Activated CD8-positive, alpha-beta T cell treated with anti-CD3 and anti-CD28 coated beads for 36 hours (primary cell): ENCODE data around the gene EIF1AD. TPM values are rescaled to one million over a fixed set of nuclear protein-coding genes. Genes with fewer than 3 reads are reported as not detected.
A peak's percentile ranks its signal among the peaks of the same experiment; 100 is the strongest.

Experiments used
- ATAC-seq: fragments of 200-7000 bp; cut with Tn5 transposase; one replicate; pipeline ENCODE4 v1.10.0; 2021; ENCODE audit warnings: mild to moderate bottlenecking, moderate library complexity
- CTCF ChIA-PET: fragments of 350-600 bp; sonication (Branson Sonifier 250); formaldehyde crosslinking; loops from one replicate; lab custom pipeline; 2021; ENCODE audit warnings: antibody characterized with exemption; lab: Charles Lee
- POLR2A ChIA-PET: fragments of 350-600 bp; sonication (Branson Sonifier 250); formaldehyde crosslinking; loops from one replicate; lab custom pipeline; 2021; ENCODE audit warnings: antibody characterized with exemption; lab: Charles Lee
- DNase-seq: peaks from one replicate; pipeline ENCODE4 v3.0.0-alpha.2; 2020
- H3K27ac Mint-ChIP-seq: one replicate; pipeline ENCODE4 v1.8.0; 2021; ENCODE audit warnings: mild to moderate bottlenecking, mixed read lengths
- H3K27me3 Mint-ChIP-seq: one replicate; pipeline ENCODE4 v1.8.0; 2021; ENCODE audit warnings: mixed read lengths
- H3K36me3 Mint-ChIP-seq: one replicate; pipeline ENCODE4 v1.8.0; 2021; ENCODE audit warnings: low read depth, mixed read lengths
- H3K4me1 Mint-ChIP-seq: one replicate; pipeline ENCODE4 v1.8.0; 2021; ENCODE audit warnings: low read depth, mixed read lengths
- H3K4me3 Mint-ChIP-seq: one replicate; pipeline ENCODE4 v1.8.0; 2021; ENCODE audit warnings: mild to moderate bottlenecking, moderate library complexity, mixed read lengths
- H3K9me3 Mint-ChIP-seq: one replicate; pipeline ENCODE4 v1.8.0; 2021; ENCODE audit warnings: mixed read lengths
- intact Hi-C: fragments of 100-400 bp; cut with micrococcal nuclease; formaldehyde crosslinking; loops from one replicate; pipeline ENCODE4 v1.10.0; 2022
- total RNA-seq, 2 experiments: library from RNA; stranded (reverse); gene quantifications; one replicate each; pipeline ENCODE4 v1.2.3, GENCODE V29; 2021
- TF ChIP-seq, protein P1 (sequence below): fragments of 200-600 bp; IDR thresholded peaks from one replicate; pipeline ENCODE4 v1.8.0; 2022; ENCODE audit warnings: antibody characterized with exemption, mild to moderate bottlenecking

EIF1AD gene
- total RNA-seq, 2 experiments from 2014 or later: 44.4 to 45.6 TPM

- POLR2A ChIA-PET: interaction anchor here (0.6 to 1.9 kb wide), 4 partner anchors 9 to 1789 kb away, joined by 3 to 6 read pairs (median 3); no protein-coding TSS in a partner anchor
- H3K4me1 Mint-ChIP-seq: peaks cover 9% of the 10 kb centered on the region
- no peak overlapping the region for H3K27ac Mint-ChIP-seq
- CTCF ChIA-PET: interaction anchor here (1.3 to 5.9 kb wide), 3 partner anchors 9 to 234 kb away, joined by 3 to 38 read pairs (median 20); no protein-coding TSS in a partner anchor
- H3K9me3 Mint-ChIP-seq: no peaks in the 10 kb centered on the region
- no peaks in the 10 kb centered on the region for H3K36me3 Mint-ChIP-seq
- intact Hi-C loops: no loop called here
- TF ChIP-seq, protein P1, sequence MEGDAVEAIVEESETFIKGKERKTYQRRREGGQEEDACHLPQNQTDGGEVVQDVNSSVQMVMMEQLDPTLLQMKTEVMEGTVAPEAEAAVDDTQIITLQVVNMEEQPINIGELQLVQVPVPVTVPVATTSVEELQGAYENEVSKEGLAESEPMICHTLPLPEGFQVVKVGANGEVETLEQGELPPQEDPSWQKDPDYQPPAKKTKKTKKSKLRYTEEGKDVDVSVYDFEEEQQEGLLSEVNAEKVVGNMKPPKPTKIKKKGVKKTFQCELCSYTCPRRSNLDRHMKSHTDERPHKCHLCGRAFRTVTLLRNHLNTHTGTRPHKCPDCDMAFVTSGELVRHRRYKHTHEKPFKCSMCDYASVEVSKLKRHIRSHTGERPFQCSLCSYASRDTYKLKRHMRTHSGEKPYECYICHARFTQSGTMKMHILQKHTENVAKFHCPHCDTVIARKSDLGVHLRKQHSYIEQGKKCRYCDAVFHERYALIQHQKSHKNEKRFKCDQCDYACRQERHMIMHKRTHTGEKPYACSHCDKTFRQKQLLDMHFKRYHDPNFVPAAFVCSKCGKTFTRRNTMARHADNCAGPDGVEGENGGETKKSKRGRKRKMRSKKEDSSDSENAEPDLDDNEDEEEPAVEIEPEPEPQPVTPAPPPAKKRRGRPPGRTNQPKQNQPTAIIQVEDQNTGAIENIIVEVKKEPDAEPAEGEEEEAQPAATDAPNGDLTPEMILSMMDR: no peak
- H3K27me3 Mint-ChIP-seq: peaks cover 17% of the 10 kb centered on the region
- H3K4me3 Mint-ChIP-seq: no peak overlapping the region
- no peak for ATAC-seq
- no peak for DNase-seq
Measured at GRCh38 chr11:66013762-66014100, 11.8 kb upstream of the EIF1AD start.

- TF ChIP-seq, protein P1: no peak
- ATAC-seq: no peak
- POLR2A ChIA-PET: interaction anchor here (0.6 to 1.9 kb wide), 5 partner anchors 9 to 1788 kb away, joined by 3 to 6 read pairs (median 3); no protein-coding TSS in a partner anchor
Measured at GRCh38 chr11:66012946-66013761, 11.2 kb upstream of the EIF1AD start.

GRCh38 chr11:66012371-66012945 is 10.5 kb upstream of the EIF1AD start:
- Mint-ChIP-seq H3K27me3 (peaks cover 17% of the 10 kb centered on the region), H3K27ac (no peak overlapping the region), H3K36me3 (no peaks in the 10 kb centered on the region), H3K4me1 (peaks cover 6% of the 10 kb centered on the region), H3K9me3 (no peaks in the 10 kb centered on the region), H3K4me3 (no peak overlapping the region)
- no peak for DNase-seq
- ChIA-PET POLR2A (interaction anchor here (0.7 to 3.2 kb wide), 6 partner anchors 8 to 247 kb away, joined by 3 to 7 read pairs (median 4); partner anchors contain the start of gene SF3B2), CTCF (interaction anchor here (1.5 to 5.9 kb wide), 3 partner anchors 10 to 128 kb away, joined by 4 to 38 read pairs (median 20); no protein-coding TSS in a partner anchor)
- no peak for ATAC-seq
- intact Hi-C loops: no loop called here
- TF ChIP-seq, protein P1: no peak

More at GRCh38 chr11:66012946-66013761, 11.2 kb upstream of the EIF1AD start:
- peaks cover 17% of the 10 kb centered on the region for H3K27me3 Mint-ChIP-seq
- H3K4me3 Mint-ChIP-seq: no peak overlapping the region
- H3K9me3 Mint-ChIP-seq: no peaks in the 10 kb centered on the region
- CTCF ChIA-PET: interaction anchor here (1.3 to 5.9 kb wide), 3 partner anchors 9 to 233 kb away, joined by 3 to 38 read pairs (median 20); no protein-coding TSS in a partner anchor
- H3K27ac Mint-ChIP-seq: no peak overlapping the region
- peaks cover 9% of the 10 kb centered on the region for H3K4me1 Mint-ChIP-seq
- intact Hi-C loops: no loop called here
- no peaks in the 10 kb centered on the region for H3K36me3 Mint-ChIP-seq
- no peak for DNase-seq

- peaks cover 2% of the 10 kb centered on the region for H3K4me1 Mint-ChIP-seq
- intact Hi-C loops: no loop called here
- no peak within 1 kb of the TSS for H3K27ac Mint-ChIP-seq
- CTCF ChIA-PET: interaction anchor here (0.7 to 5.9 kb wide), 4 partner anchors 11 to 127 kb away, joined by 3 to 38 read pairs (median 12); no protein-coding TSS in a partner anchor
- POLR2A ChIA-PET: interaction anchor here (0.7 to 3.2 kb wide), 3 partner anchors 9 to 40 kb away, joined by 3 to 7 read pairs (median 3); partner anchors contain the start of genes BANF1 and SF3B2
- no peaks in the 10 kb centered on the region for H3K36me3 Mint-ChIP-seq
- H3K4me3 Mint-ChIP-seq: no peak within 1 kb of the TSS
- ATAC-seq (peak; percentile 34), DNase-seq (no peak)
- TF ChIP-seq, protein P1: no peak
- no peaks in the 10 kb centered on the region for H3K9me3 Mint-ChIP-seq
- peaks cover 17% of the 10 kb centered on the region for H3K27me3 Mint-ChIP-seq
Measured at GRCh38 chr11:66011785-66012303, 9.9 kb upstream of the EIF1AD start, which contains the start of gene CST6. Gene CST6 (plus strand): TSS chr11:66012008. CDS start chr11:66012045, 37 bp downstream.
